Coronary artery (tissue), 2 donors: ENCODE data around the gene TTLL11.
A peak's percentile ranks its signal among the peaks of the same experiment; 100 is the strongest.

Experiments
- DNase-seq: peaks from one replicate; pipeline ENCODE4 v3.0.0-alpha.2; 2017; ENCODE audit warnings: low spot score
- H3K27ac ChIP-seq, 2 donors: fragments of 200-600 bp; sonication (generic); one replicate each; pipeline ENCODE4 v1.5.1; 2016 to 2019
- H3K4me3 ChIP-seq: fragments of 200-600 bp; sonication (generic); 2 replicates; pipeline ENCODE4 v1.5.1; 2016; ENCODE audit warnings: mild to moderate bottlenecking, moderate library complexity
- CTCF ChIP-seq: fragments of 200-600 bp; sonication (generic); IDR thresholded peaks from one replicate; pipeline ENCODE4 v1.5.1; 2019; ENCODE audit warnings: antibody characterized with exemption

Gene TTLL11

DNA sequence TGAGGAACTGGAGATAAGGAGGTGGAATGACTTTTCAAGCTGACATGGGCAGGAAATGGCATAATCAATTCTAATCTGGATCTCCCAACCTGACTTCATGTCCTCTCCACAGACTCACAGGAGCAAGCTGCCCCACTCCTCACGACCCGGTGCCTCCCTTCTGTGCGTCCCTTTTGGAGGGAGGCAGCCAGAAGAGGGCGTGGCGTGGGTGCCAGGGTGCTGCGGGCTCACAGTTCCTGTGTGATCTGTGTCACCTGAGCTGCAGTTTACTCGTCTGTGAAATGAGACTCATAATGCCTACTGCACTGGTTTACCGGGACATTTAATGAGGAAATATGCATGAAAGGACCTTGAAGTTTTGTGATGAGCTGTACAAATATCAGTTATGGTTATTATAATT is 234.3 kb downstream of the TTLL11 start:
- Histone ChIP-seq H3K4me3 (no peak overlapping the region), H3K27ac (no peak overlapping the region)
- no peak for TF ChIP-seq CTCF
- peak; percentile 52 for DNase-seq

GRCh38 chr9:121857928-121858327 is 235.2 kb downstream of the TTLL11 start:
- TF ChIP-seq CTCF, result no peak
- H3K27ac ChIP-seq, result no peak overlapping the region
- H3K4me3 ChIP-seq, result no peak overlapping the region
- peak; percentile 45 for DNase-seq

GRCh38 chr9:121855476-121855875 is 237.6 kb downstream of the TTLL11 start:
- H3K4me3 ChIP-seq, result no peak overlapping the region
- no peak for TF ChIP-seq CTCF
- no peak overlapping the region for H3K27ac ChIP-seq
- DNase-seq, result peak; percentile 61

DNA sequence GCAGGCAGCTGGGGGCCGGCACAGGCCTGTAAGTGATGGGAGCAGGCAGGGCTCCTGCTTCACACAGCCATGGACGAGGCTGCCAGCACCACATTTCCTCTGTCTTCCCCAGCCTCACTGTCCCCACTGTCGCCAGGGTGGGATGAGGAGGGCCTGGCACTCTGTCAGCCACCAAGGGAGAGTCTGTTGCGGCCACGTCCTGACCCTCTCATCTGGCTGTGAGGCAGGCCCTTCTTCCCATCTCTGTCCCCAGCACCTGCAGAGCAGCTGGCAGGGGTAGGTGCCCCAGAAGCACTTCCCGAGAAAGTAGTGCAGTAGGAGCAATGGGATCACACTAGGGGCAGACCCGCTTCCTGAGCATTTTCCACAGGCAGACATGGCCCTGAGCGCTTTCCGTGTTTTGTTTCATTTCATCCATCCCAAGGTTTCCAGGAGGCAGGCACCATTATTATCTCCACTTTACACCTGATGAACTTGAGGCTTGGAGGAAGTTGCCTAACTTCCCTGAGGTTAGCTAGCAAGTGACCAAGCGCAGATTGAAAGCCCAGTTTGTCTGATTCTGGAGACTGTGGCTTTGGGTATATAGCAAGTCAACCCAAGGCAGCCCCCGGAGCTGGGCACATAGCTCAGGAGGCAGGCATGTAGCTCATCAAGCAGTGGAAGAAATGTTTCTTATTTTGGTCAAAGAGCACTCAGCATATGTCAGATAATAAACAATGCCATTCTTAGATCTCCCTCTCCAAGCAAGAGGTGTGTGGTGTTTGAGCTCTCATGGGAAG is 239.3 kb downstream of the TTLL11 start:
- Histone ChIP-seq H3K27ac (peak overlapping the region; percentile 52 to 69), H3K4me3 (no peak overlapping the region)
- TF ChIP-seq CTCF, result no peak
- DNase-seq, result peak; percentile 68

GRCh38 chr9:121852651-121853616 is 240.2 kb downstream of the TTLL11 start:
- no peak for TF ChIP-seq CTCF
- peak; percentile 73 for DNase-seq
- Histone ChIP-seq H3K27ac (peak overlapping the region; percentile 52 to 69), H3K4me3 (no peak overlapping the region)

GRCh38 chr9:121852241-121852640 is 240.9 kb downstream of the TTLL11 start:
- no peak for TF ChIP-seq CTCF
- Histone ChIP-seq H3K4me3 (no peak overlapping the region), H3K27ac (peak overlapping the region; percentile 52 to 69)
- peak; percentile 52 for DNase-seq
